ENCODE measurements around the gene TMEM89. TPM values are rescaled to one million over a fixed set of nuclear protein-coding genes. Genes with fewer than 3 reads are reported as not detected.

TMEM89 gene
- polyA plus RNA-seq, 3 donors, result 0.21 TPM; not detected in 2

- no peaks in the 10 kb centered on the region for H3K36me3 Mint-ChIP-seq
- H3K4me3 Mint-ChIP-seq, result no peak overlapping the region
- H3K4me1 Mint-ChIP-seq, result peaks cover 16% of the 10 kb centered on the region
- H2AFZ ChIP-seq (ENCODE audit: insufficient read depth, low read depth, low read length, poor library complexity, severe bottlenecking), result no peak overlapping the region
- WGBS (ENCODE audit: insufficient coverage), result 95% methylated on average over 15 of the region's 15 CpGs
- no peaks in the 10 kb centered on the region for H4K20me1 ChIP-seq (ENCODE audit: insufficient read depth, low read length)
- peaks cover 0 to 3% (median 0%) of the 10 kb centered on the region in 7 donors for H3K9me3 Mint-ChIP-seq
- H3K27me3 Mint-ChIP-seq (ENCODE audit: low read depth in 3 of 3), result peaks cover 8 to 22% (median 9%) of the 10 kb centered on the region in 3 donors
- H3K79me2 ChIP-seq (ENCODE audit: insufficient read depth, low read length), result no peaks in the 10 kb centered on the region
- no peak for TF ChIP-seq CTCF (IDR thresholded peaks at IDR 0.05)
- intact Hi-C loops (cut with micrococcal nuclease), result no loop called here
- peaks cover 17 to 24% of the 10 kb centered on the region in 2 donors for H3K4me1 ChIP-seq (ENCODE audit: control insufficient read depth in 1 of 2, insufficient read depth in 2 of 2, low read length in 2 of 2)
- no peak overlapping the region for H3K9ac ChIP-seq (ENCODE audit: insufficient read depth, low read length, poor library complexity, severe bottlenecking)
- peak overlapping the region in 1 of 7 donors; percentile 82 for H3K27ac Mint-ChIP-seq
- no peak overlapping the region for H3K4me3 ChIP-seq (replicated peaks in 1 of 3; ENCODE audit: low read depth in 2 of 3, low read length in 3 of 3)
- H3K27me3 ChIP-seq (ENCODE audit: control insufficient read depth in 2 of 2, insufficient read depth in 2 of 2, low read length in 2 of 2), result peaks cover 0 to 12% of the 10 kb centered on the region in 2 donors
- H3K4me2 ChIP-seq (replicated peaks; ENCODE audit: extremely low read depth, low read length, poor library complexity, severe bottlenecking), result no peak overlapping the region
- H3K27ac ChIP-seq (ENCODE audit: low read depth in 1 of 2, low read length in 2 of 2), result no peak overlapping the region
- no peak for DNase-seq
- no peaks in the 10 kb centered on the region for H3K36me3 ChIP-seq (replicated peaks in 1 of 2; ENCODE audit: control insufficient read depth in 1 of 2, insufficient read depth in 2 of 2, low read length in 2 of 2)
- no peaks in the 10 kb centered on the region for H3K9me3 ChIP-seq (replicated peaks in 1 of 2; ENCODE audit: control insufficient read depth in 1 of 2, insufficient read depth in 1 of 2, low read length in 2 of 2)
Observed at GRCh38 chr3:48652923-48653715, 31.6 kb upstream of the TMEM89 start.

GRCh38 chr3:48651771-48652170, 30.2 kb upstream of the TMEM89 start:
- intact Hi-C loops (cut with micrococcal nuclease), result no loop called here
- WGBS (ENCODE audit: insufficient coverage), result 89% methylated on average over 11 of the region's 11 CpGs
- no peaks in the 10 kb centered on the region for H4K20me1 ChIP-seq (ENCODE audit: insufficient read depth, low read length)

More at GRCh38 chr3:48651771-48652170, 30.2 kb upstream of the TMEM89 start:
- no peak overlapping the region for H2AFZ ChIP-seq (ENCODE audit: insufficient read depth, low read depth, low read length, poor library complexity, severe bottlenecking)
- no peak overlapping the region for H3K4me2 ChIP-seq (replicated peaks; ENCODE audit: extremely low read depth, low read length, poor library complexity, severe bottlenecking)
- H3K9ac ChIP-seq (ENCODE audit: insufficient read depth, low read length, poor library complexity, severe bottlenecking), result no peak overlapping the region
- no peaks in the 10 kb centered on the region for H3K9me3 ChIP-seq (replicated peaks in 1 of 2; ENCODE audit: control insufficient read depth in 1 of 2, insufficient read depth in 1 of 2, low read length in 2 of 2)
- H3K4me1 ChIP-seq (ENCODE audit: control insufficient read depth in 1 of 2, insufficient read depth in 2 of 2, low read length in 2 of 2), result peaks cover 10 to 17% of the 10 kb centered on the region in 2 donors
- Mint-ChIP-seq H3K4me3 (no peak overlapping the region), H3K27me3 (ENCODE audit: low read depth in 3 of 3) (peaks cover 4 to 8% (median 6%) of the 10 kb centered on the region in 3 donors), H3K4me1 (peaks cover 9% of the 10 kb centered on the region), H3K27ac (no peak overlapping the region), H3K9me3 (no peaks in the 10 kb centered on the region), H3K36me3 (no peaks in the 10 kb centered on the region)
- no peak overlapping the region for H3K27ac ChIP-seq (ENCODE audit: low read depth in 1 of 2, low read length in 2 of 2)
- DNase-seq, result no peak
- H3K27me3 ChIP-seq (ENCODE audit: control insufficient read depth in 2 of 2, insufficient read depth in 2 of 2, low read length in 2 of 2), result peaks cover 0 to 5% of the 10 kb centered on the region in 2 donors
- no peaks in the 10 kb centered on the region for H3K36me3 ChIP-seq (replicated peaks in 1 of 2; ENCODE audit: control insufficient read depth in 1 of 2, insufficient read depth in 2 of 2, low read length in 2 of 2)
- no peak for TF ChIP-seq CTCF (IDR thresholded peaks at IDR 0.05)
- H3K79me2 ChIP-seq (ENCODE audit: insufficient read depth, low read length), result no peaks in the 10 kb centered on the region
- no peak overlapping the region for H3K4me3 ChIP-seq (replicated peaks in 1 of 3; ENCODE audit: low read depth in 2 of 3, low read length in 3 of 3)

Measured in CD14-positive monocyte (primary cell).